Measurements from ENCODE around the gene ANO3.

The ANO3 gene

DNA sequence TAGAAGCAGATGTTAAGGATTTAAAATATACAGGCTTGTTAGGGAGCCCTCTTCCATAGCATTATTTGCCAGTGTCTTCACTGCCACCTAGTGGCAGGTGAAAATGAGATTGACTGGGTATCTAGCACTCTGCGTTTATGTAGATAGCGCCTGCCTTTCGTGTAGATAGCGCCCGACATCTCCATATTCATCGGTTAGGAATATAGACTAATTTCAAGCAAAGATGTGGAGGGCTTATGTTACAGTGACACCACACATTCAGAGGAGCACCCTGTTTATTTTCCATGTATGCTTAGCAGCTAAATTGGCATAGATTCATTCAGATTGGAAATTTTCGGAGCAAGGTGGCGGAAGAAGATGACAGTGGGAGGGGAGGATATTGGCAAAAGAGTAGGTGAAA, 318.0 kb downstream of the ANO3 start:
- no peaks in the 10 kb centered on the region for H3K36me3 ChIP-seq (ENCODE audit: control insufficient read depth in 1 of 2, insufficient read depth in 2 of 2, low read length in 2 of 2)
- no peaks in the 10 kb centered on the region for H3K27me3 ChIP-seq (ENCODE audit: low read depth, low read length)
- H3K4me1 ChIP-seq (ENCODE audit: control insufficient read depth in 1 of 2, insufficient read depth in 2 of 2, low read length in 2 of 2), result no peaks in the 10 kb centered on the region
- H3K4me3 ChIP-seq (ENCODE audit: low read depth in 1 of 2, low read length in 2 of 2), result no peak overlapping the region
- H3K27ac ChIP-seq (ENCODE audit: low read length), result no peak overlapping the region
- no peaks in the 10 kb centered on the region for H3K9me3 ChIP-seq (ENCODE audit: control insufficient read depth in 1 of 2, low read length in 2 of 2)

DNA sequence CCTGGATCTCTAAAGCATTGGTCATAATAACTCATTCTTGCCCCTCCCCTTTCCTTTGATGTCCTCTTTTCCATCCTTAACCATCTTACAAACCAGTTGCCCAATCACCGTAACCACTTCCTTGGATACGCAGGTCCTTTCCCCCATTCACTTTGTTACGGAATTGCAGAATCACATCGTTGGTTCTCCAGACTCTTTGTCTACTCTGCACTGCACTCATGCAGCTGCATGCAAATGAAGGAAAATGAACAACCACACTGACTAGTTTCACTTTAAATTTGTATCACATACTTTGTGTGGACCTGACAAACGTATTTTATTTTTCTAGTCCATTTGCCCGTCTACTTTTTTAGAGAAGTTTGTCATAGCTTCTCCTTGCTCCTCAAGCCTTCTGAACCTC, 320.0 kb downstream of the ANO3 start:
- Histone ChIP-seq H3K27ac (ENCODE audit: low read length) (no peak overlapping the region), H3K27me3 (ENCODE audit: low read depth, low read length) (no peaks in the 10 kb centered on the region), H3K4me1 (ENCODE audit: control insufficient read depth in 1 of 2, insufficient read depth in 2 of 2, low read length in 2 of 2) (no peaks in the 10 kb centered on the region), H3K9me3 (ENCODE audit: control insufficient read depth in 1 of 2, low read length in 2 of 2) (no peaks in the 10 kb centered on the region), H3K4me3 (ENCODE audit: low read depth in 1 of 2, low read length in 2 of 2) (no peak overlapping the region), H3K36me3 (ENCODE audit: control insufficient read depth in 1 of 2, insufficient read depth in 2 of 2, low read length in 2 of 2) (no peaks in the 10 kb centered on the region)

DNA sequence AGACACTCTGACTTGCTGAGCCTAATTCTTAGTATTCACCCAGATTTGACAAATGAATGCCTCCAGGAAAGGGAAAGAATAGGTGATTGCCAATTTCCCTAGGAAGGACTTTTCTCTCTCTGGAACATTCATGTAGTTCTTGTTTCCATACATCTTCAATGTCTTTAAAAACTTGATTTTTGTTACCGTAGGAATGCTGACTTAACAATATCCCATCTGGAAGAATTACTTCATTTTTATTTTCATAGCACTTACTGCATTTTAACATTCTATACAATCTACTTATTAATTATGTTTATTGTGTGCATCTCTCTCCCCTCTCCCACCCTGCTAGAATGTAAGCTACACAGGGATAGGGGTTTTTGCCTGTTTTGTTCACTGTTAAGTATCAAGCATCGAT, 323.4 kb downstream of the ANO3 start:
- no peak overlapping the region for H3K27ac ChIP-seq (ENCODE audit: low read length)
- H3K4me1 ChIP-seq (ENCODE audit: control insufficient read depth in 1 of 2, insufficient read depth in 2 of 2, low read length in 2 of 2), result no peaks in the 10 kb centered on the region
- H3K4me3 ChIP-seq (ENCODE audit: low read depth in 1 of 2, low read length in 2 of 2), result no peak overlapping the region
- no peaks in the 10 kb centered on the region for H3K27me3 ChIP-seq (ENCODE audit: low read depth, low read length)
- H3K36me3 ChIP-seq (ENCODE audit: control insufficient read depth in 1 of 2, insufficient read depth in 2 of 2, low read length in 2 of 2), result no peaks in the 10 kb centered on the region
- no peaks in the 10 kb centered on the region for H3K9me3 ChIP-seq (ENCODE audit: control insufficient read depth in 1 of 2, low read length in 2 of 2)

DNA sequence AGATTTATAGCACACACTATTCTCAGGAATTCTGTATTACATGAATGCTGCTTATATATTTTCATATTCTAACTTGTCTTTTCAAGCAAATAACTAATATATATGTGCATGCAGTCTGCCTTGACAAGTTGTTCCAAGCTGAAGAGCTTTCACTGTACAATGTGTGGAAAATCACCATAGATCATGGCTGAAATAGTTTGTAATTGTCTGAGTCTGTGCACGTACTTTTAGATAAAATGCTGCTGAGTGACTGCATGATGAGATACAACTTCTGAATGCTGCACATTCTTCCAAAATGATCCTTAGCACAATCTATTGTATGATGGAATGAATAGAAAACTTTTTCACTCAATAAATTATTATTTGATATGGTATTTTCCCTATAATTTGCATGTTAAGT, 331.0 kb downstream of the ANO3 start:
- Histone ChIP-seq H3K4me1 (ENCODE audit: control insufficient read depth in 1 of 2, insufficient read depth in 2 of 2, low read length in 2 of 2) (no peaks in the 10 kb centered on the region), H3K9me3 (ENCODE audit: control insufficient read depth in 1 of 2, low read length in 2 of 2) (no peaks in the 10 kb centered on the region), H3K27me3 (ENCODE audit: low read depth, low read length) (no peaks in the 10 kb centered on the region), H3K4me3 (ENCODE audit: low read depth in 1 of 2, low read length in 2 of 2) (no peak overlapping the region), H3K27ac (ENCODE audit: low read length) (no peak overlapping the region), H3K36me3 (ENCODE audit: control insufficient read depth in 1 of 2, insufficient read depth in 2 of 2, low read length in 2 of 2) (no peaks in the 10 kb centered on the region)

- H3K27me3 ChIP-seq (ENCODE audit: low read depth, low read length), result no peaks in the 10 kb centered on the region
- H3K4me1 ChIP-seq (ENCODE audit: control insufficient read depth in 1 of 2, insufficient read depth in 2 of 2, low read length in 2 of 2), result no peaks in the 10 kb centered on the region
- no peaks in the 10 kb centered on the region for H3K9me3 ChIP-seq (ENCODE audit: control insufficient read depth in 1 of 2, low read length in 2 of 2)
- no peak overlapping the region for H3K27ac ChIP-seq (ENCODE audit: low read length)
- no peak overlapping the region for H3K4me3 ChIP-seq (ENCODE audit: low read depth in 1 of 2, low read length in 2 of 2)
- H3K36me3 ChIP-seq (ENCODE audit: control insufficient read depth in 1 of 2, insufficient read depth in 2 of 2, low read length in 2 of 2), result no peaks in the 10 kb centered on the region
These were observed 333.1 kb downstream of the ANO3 start for GRCh38 chr11:26665036-26665435.

DNA sequence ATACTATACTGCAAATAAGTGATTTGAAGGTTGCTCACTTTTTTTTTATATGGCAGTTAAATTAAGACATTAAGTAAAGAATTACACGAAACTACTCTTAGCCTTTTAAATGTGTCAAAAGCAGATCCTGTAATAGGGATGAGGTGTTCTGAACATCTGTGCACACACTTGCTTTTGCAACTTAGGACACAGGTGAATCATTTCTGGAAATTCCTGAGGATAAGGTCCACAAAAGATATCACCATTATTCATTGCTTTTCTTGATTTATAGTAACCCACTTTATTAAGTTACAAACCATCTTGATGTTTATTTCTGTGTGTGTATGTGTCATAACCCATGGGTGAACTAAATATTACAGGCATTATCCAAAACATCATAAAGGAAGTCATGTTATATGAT, 334.0 kb downstream of the ANO3 start:
- Histone ChIP-seq H3K4me3 (ENCODE audit: low read depth in 1 of 2, low read length in 2 of 2) (no peak overlapping the region), H3K27me3 (ENCODE audit: low read depth, low read length) (no peaks in the 10 kb centered on the region), H3K4me1 (ENCODE audit: control insufficient read depth in 1 of 2, insufficient read depth in 2 of 2, low read length in 2 of 2) (no peaks in the 10 kb centered on the region), H3K36me3 (ENCODE audit: control insufficient read depth in 1 of 2, insufficient read depth in 2 of 2, low read length in 2 of 2) (no peaks in the 10 kb centered on the region), H3K9me3 (ENCODE audit: control insufficient read depth in 1 of 2, low read length in 2 of 2) (no peaks in the 10 kb centered on the region), H3K27ac (ENCODE audit: low read length) (no peak overlapping the region)

DNA sequence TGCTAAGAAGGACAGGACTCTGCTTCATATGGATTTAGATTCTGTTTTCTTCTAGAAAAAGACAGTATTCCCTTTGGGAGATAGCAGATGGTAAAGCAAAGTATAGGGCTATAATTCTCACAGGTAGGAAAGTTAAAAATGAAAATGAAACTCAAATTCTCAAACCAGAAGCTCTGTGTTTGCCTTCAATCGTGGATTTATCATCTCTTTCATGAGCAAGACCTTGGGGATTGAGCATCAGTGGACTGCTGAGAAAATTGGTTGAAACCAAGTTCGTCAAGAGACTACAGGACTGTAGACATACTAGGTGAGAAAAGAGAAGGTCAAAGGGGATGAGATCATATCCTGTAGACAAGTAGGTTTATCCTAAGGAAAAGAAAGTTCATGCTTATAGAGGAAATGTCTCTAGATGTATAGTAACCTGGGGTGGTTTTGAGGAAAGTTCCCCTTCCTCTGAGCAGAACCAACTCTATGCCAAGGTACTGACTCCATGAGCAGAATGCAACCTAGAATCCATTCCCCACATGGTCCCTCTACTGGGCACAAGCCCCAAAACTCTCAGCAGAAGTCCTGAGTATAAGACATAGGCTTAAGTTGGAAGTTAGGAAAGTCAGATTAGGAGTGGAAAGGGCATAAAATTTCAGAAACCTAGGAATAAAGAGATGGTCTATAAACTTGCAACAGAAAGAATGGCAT, 343.5 kb downstream of the ANO3 start:
- Histone ChIP-seq H3K9me3 (ENCODE audit: control insufficient read depth in 1 of 2, low read length in 2 of 2) (no peaks in the 10 kb centered on the region), H3K4me3 (ENCODE audit: low read depth in 1 of 2, low read length in 2 of 2) (no peak overlapping the region), H3K27ac (ENCODE audit: low read length) (no peak overlapping the region), H3K4me1 (ENCODE audit: control insufficient read depth in 1 of 2, insufficient read depth in 2 of 2, low read length in 2 of 2) (no peaks in the 10 kb centered on the region), H3K27me3 (ENCODE audit: low read depth, low read length) (no peaks in the 10 kb centered on the region), H3K36me3 (ENCODE audit: control insufficient read depth in 1 of 2, insufficient read depth in 2 of 2, low read length in 2 of 2) (no peaks in the 10 kb centered on the region)

DNA sequence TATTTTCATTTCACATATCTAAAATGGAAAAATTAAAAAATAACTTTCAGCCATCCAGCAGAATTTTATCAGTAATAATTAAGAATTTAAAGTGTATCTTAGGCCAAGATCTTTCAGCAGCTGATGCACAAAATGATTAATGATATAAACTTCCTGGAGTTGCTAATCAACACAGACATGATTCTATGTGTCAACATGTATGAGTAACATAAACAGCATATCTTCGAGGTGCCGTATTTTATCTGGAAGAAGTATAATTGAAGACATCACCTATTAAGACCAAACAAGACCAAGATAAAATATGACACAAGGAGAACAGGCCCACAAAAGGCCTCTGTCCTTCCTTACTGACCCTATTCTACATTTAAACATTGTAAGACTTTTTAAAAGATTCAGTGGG, 344.7 kb downstream of the ANO3 start:
- Histone ChIP-seq H3K9me3 (ENCODE audit: control insufficient read depth in 1 of 2, low read length in 2 of 2) (no peaks in the 10 kb centered on the region), H3K4me1 (ENCODE audit: control insufficient read depth in 1 of 2, insufficient read depth in 2 of 2, low read length in 2 of 2) (no peaks in the 10 kb centered on the region), H3K36me3 (ENCODE audit: control insufficient read depth in 1 of 2, insufficient read depth in 2 of 2, low read length in 2 of 2) (no peaks in the 10 kb centered on the region), H3K27ac (ENCODE audit: low read length) (no peak overlapping the region), H3K27me3 (ENCODE audit: low read depth, low read length) (no peaks in the 10 kb centered on the region), H3K4me3 (ENCODE audit: low read depth in 1 of 2, low read length in 2 of 2) (no peak overlapping the region)

- H3K27me3 ChIP-seq (ENCODE audit: low read depth, low read length), result no peaks in the 10 kb centered on the region
- H3K9me3 ChIP-seq (ENCODE audit: control insufficient read depth in 1 of 2, low read length in 2 of 2), result no peaks in the 10 kb centered on the region
- H3K36me3 ChIP-seq (ENCODE audit: control insufficient read depth in 1 of 2, insufficient read depth in 2 of 2, low read length in 2 of 2), result no peaks in the 10 kb centered on the region
- H3K27ac ChIP-seq (ENCODE audit: low read length), result no peak overlapping the region
- no peaks in the 10 kb centered on the region for H3K4me1 ChIP-seq (ENCODE audit: control insufficient read depth in 1 of 2, insufficient read depth in 2 of 2, low read length in 2 of 2)
- no peak overlapping the region for H3K4me3 ChIP-seq (ENCODE audit: low read depth in 1 of 2, low read length in 2 of 2)
These were observed 345.6 kb downstream of the ANO3 start for GRCh38 chr11:26677566-26677965.

DNA sequence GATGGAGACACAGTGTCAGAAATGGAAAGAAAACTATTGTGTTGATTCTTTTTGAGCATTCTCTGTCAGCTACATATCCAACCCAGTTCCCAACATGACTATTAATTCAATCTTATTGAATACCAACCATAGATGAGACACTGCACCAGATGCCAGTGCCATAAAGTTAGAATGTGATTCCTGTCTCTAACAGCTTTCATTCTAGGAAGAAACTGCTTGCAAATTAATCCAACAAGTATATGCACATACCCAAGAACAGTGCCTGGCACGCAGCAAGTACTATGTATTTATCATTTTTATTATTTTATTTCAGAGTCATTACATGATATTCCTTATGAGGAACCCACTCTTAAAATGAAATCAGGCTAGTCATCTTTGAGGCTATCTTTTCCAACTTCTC, 355.4 kb downstream of the ANO3 start:
- Histone ChIP-seq H3K9me3 (ENCODE audit: control insufficient read depth in 1 of 2, low read length in 2 of 2) (no peaks in the 10 kb centered on the region), H3K4me3 (ENCODE audit: low read depth in 1 of 2, low read length in 2 of 2) (no peak overlapping the region), H3K27me3 (ENCODE audit: low read depth, low read length) (no peaks in the 10 kb centered on the region), H3K27ac (ENCODE audit: low read length) (no peak overlapping the region), H3K36me3 (ENCODE audit: control insufficient read depth in 1 of 2, insufficient read depth in 2 of 2, low read length in 2 of 2) (no peaks in the 10 kb centered on the region), H3K4me1 (ENCODE audit: control insufficient read depth in 1 of 2, insufficient read depth in 2 of 2, low read length in 2 of 2) (no peaks in the 10 kb centered on the region)

- Histone ChIP-seq H3K9me3 (ENCODE audit: control insufficient read depth in 1 of 2, low read length in 2 of 2) (no peaks in the 10 kb centered on the region), H3K27me3 (ENCODE audit: low read depth, low read length) (no peaks in the 10 kb centered on the region), H3K27ac (ENCODE audit: low read length) (no peak overlapping the region), H3K4me1 (ENCODE audit: control insufficient read depth in 1 of 2, insufficient read depth in 2 of 2, low read length in 2 of 2) (no peaks in the 10 kb centered on the region), H3K36me3 (ENCODE audit: control insufficient read depth in 1 of 2, insufficient read depth in 2 of 2, low read length in 2 of 2) (no peaks in the 10 kb centered on the region), H3K4me3 (ENCODE audit: low read depth in 1 of 2, low read length in 2 of 2) (no peak overlapping the region)
These were observed 356.8 kb downstream of the ANO3 start for GRCh38 chr11:26688701-26689100.

DNA sequence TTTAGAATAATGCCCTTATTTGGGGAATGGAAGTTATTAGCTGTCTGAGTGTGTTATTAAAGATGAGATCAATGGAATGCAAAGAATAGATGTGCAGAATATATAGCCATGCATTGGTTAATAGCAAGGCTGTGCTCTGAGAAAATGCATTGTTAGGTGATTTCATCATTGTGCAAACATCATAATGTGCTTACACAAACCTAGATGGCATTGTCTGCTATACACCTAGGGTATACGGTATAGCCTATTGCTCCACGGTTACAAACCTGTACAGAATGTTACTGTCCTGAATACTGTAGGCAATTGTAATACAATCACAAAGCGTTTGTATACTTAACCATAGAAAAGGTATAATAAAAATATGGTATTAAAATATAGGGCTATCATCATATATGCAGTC, 364.4 kb downstream of the ANO3 start:
- Histone ChIP-seq H3K4me1 (ENCODE audit: control insufficient read depth in 1 of 2, insufficient read depth in 2 of 2, low read length in 2 of 2) (no peaks in the 10 kb centered on the region), H3K9me3 (ENCODE audit: control insufficient read depth in 1 of 2, low read length in 2 of 2) (no peaks in the 10 kb centered on the region), H3K4me3 (ENCODE audit: low read depth in 1 of 2, low read length in 2 of 2) (no peak overlapping the region), H3K27me3 (ENCODE audit: low read depth, low read length) (no peaks in the 10 kb centered on the region), H3K36me3 (ENCODE audit: control insufficient read depth in 1 of 2, insufficient read depth in 2 of 2, low read length in 2 of 2) (no peaks in the 10 kb centered on the region), H3K27ac (ENCODE audit: low read length) (no peak overlapping the region)
